GM19351 (cell line): ENCODE results near the gene ZAR1L.
"Not testable (repeated sequence)": the region's sequence is repeated elsewhere in the genome, so short reads cannot be mapped to it uniquely, and the experiment has no call there.

ENCODE experiments used
- ATAC-seq: cut with Tn5 transposase; IDR thresholded peaks from one replicate; pipeline ENCODE4 v1.9.1; 2021; ENCODE audit warnings: mild to moderate bottlenecking, moderate library complexity; ENCODE audit not compliant: unreplicated experiment

Gene ZAR1L

GRCh38 chr13:32315238-32316027 lies at the start of gene ZAR1L, which contains the start of gene BRCA2:
Gene ZAR1L (minus strand): TSS chr13:32315363. CDS start chr13:32311925, 3,438 bp downstream.
Gene BRCA2 (plus strand): TSS chr13:32315508. CDS start chr13:32316461, 953 bp downstream.
- ATAC-seq: peak; percentile 92

- no peak for ATAC-seq
Measured at GRCh38 chr13:32362574-32362973, 47.4 kb upstream of the ZAR1L start.

GRCh38 chr13:32355935-32356334 lies 40.8 kb upstream of the ZAR1L start:
- ATAC-seq: not testable (repeated sequence)

GRCh38 chr13:32354040-32354439 lies 38.9 kb upstream of the ZAR1L start:
- peak; percentile 53 for ATAC-seq

- not testable (repeated sequence) for ATAC-seq
Measured at GRCh38 chr13:32350839-32351441, 35.8 kb upstream of the ZAR1L start.

- ATAC-seq: no peak
Measured at GRCh38 chr13:32347651-32348050, 32.5 kb upstream of the ZAR1L start.

GRCh38 chr13:32340914-32341313 lies 25.8 kb upstream of the ZAR1L start:
- ATAC-seq: no peak

- ATAC-seq: no peak
Measured at GRCh38 chr13:32334671-32335070, 19.5 kb upstream of the ZAR1L start.

GRCh38 chr13:32330441-32330840 lies 15.3 kb upstream of the ZAR1L start:
- ATAC-seq: no peak

- no peak for ATAC-seq
Measured at GRCh38 chr13:32323912-32324311, 8.7 kb upstream of the ZAR1L start.

- ATAC-seq: no peak
Measured at GRCh38 chr13:32320528-32320927, 5.4 kb upstream of the ZAR1L start.

GRCh38 chr13:32317716-32318465 lies 2.7 kb upstream of the ZAR1L start:
- no peak for ATAC-seq

- no peak for ATAC-seq
Measured at GRCh38 chr13:32316501-32316900, 1.3 kb upstream of the ZAR1L start.

GRCh38 chr13:32316028-32316339 lies 821 bp upstream of the ZAR1L start:
- ATAC-seq: peak; percentile 52

- ATAC-seq: peak; percentile 30
Measured at GRCh38 chr13:32314271-32315237, 609 bp downstream of the ZAR1L start.

GRCh38 chr13:32311188-32311897 lies 3.8 kb downstream of the ZAR1L start:
- no peak for ATAC-seq

- ATAC-seq: peak; percentile 71
Measured at GRCh38 chr13:32310134-32310706, 4.9 kb downstream of the ZAR1L start.

- ATAC-seq: peak; percentile 32
Measured at GRCh38 chr13:32309312-32310133, 5.6 kb downstream of the ZAR1L start.

GRCh38 chr13:32305646-32306045 lies 9.5 kb downstream of the ZAR1L start:
- ATAC-seq: no peak
